Fibroblast of lung (primary cell): ENCODE results near the gene TIAM2. TPM values are rescaled to one million over a fixed set of nuclear protein-coding genes. Genes with fewer than 3 reads are reported as not detected.

Experiments used
- DNase-seq, 2 donors: peaks; one replicate each; pipeline versions ENCODE4 v3.0.0 to v3.0.0-alpha.2; 2010; ENCODE audit warnings: low read depth in 2 of 2
- H2AFZ ChIP-seq: 2 replicates; pipeline ENCODE4 v1.5.1; 2012; ENCODE audit warnings: low read length, control low read depth, inconsistent platforms
- H3K27ac ChIP-seq: 2 replicates; pipeline ENCODE4 v1.5.1; 2011; ENCODE audit warnings: low read length, control low read depth; ENCODE audit not compliant: insufficient read depth
- H3K27me3 ChIP-seq: 2 replicates; pipeline ENCODE4 v1.5.1; 2011; ENCODE audit warnings: mild to moderate bottlenecking, low read length; ENCODE audit not compliant: control insufficient read depth, insufficient read depth
- H3K36me3 ChIP-seq: 2 replicates; pipeline ENCODE4 v1.5.1; 2011; ENCODE audit warnings: low read length; ENCODE audit not compliant: control insufficient read depth, insufficient read depth
- H3K4me1 ChIP-seq: 2 replicates; pipeline ENCODE4 v1.5.1; 2011; ENCODE audit warnings: low read length; ENCODE audit not compliant: control insufficient read depth, insufficient read depth; ENCODE audit errors: extremely low read depth
- H3K4me2 ChIP-seq: 2 replicates; pipeline ENCODE4 v1.5.1; 2011; ENCODE audit warnings: low read length, control low read depth; ENCODE audit not compliant: insufficient read depth; ENCODE audit errors: extremely low read depth
- H3K4me3 ChIP-seq, 4 experiments: fragments of 200-600 bp in 1 of 4; sonication (generic) in 1 of 4; replicated peaks in 1 of 4; 2 replicates each; pipeline ENCODE4 v1.5.1; 2011 to 2016; ENCODE audit warnings: low read length in 4 of 4, low read depth in 3 of 4, mild to moderate bottlenecking in 3 of 4, control low read depth in 2 of 4, inconsistent platforms in 1 of 4, mixed read lengths in 1 of 4; ENCODE audit not compliant: insufficient read depth in 1 of 4; ENCODE audit errors: control extremely low read depth in 1 of 4
- H3K79me2 ChIP-seq: 2 replicates; pipeline ENCODE4 v1.5.1; 2012; ENCODE audit warnings: mild to moderate bottlenecking, low read length, inconsistent platforms; ENCODE audit not compliant: control insufficient read depth, insufficient read depth
- H3K9ac ChIP-seq: 2 replicates; pipeline ENCODE4 v1.5.1; 2011; ENCODE audit warnings: mild to moderate bottlenecking, low read length, control low read depth; ENCODE audit not compliant: insufficient read depth
- H3K9me3 ChIP-seq: 2 replicates; pipeline ENCODE4 v1.5.1; 2012; ENCODE audit warnings: low read depth, low read length; ENCODE audit not compliant: control insufficient read depth, insufficient read depth
- H4K20me1 ChIP-seq: 2 replicates; pipeline ENCODE4 v1.5.1; 2011; ENCODE audit warnings: low read length; ENCODE audit not compliant: control insufficient read depth, insufficient read depth; ENCODE audit errors: extremely low read depth
- EZH2 ChIP-seq: IDR thresholded peaks from 2 replicates; pipeline ENCODE4 v1.5.1; 2012; ENCODE audit warnings: low read length, control low read depth, mild to moderate bottlenecking; ENCODE audit errors: missing control alignments
- polyA plus RNA-seq, 2 donors: library from polyadenylated mRNA; depleted of rRNA in 1 of 2; stranded (reverse) in 1 of 2; unstranded in 1 of 2; fragments of >200 nt; gene quantifications; 2 replicates each; pipeline ENCODE4 v1.2.1, GENCODE V29; 2011 to 2012; ENCODE audit warnings: missing spikeins in 1 of 2
- total RNA-seq: library from RNA; depleted of rRNA; stranded (reverse); fragments of >200 nt; gene quantifications from 2 replicates; pipeline ENCODE4 v1.2.1, GENCODE V29; 2014
- TF ChIP-seq, protein P1 (sequence below), 2 donors: IDR thresholded peaks in 1 of 2; conservative IDR thresholded peaks in 1 of 2; 1 replicate in 1 of 2; 2 replicates in 1 of 2; pipeline ENCODE4 v1.5.1; 2011 to 2012; ENCODE audit warnings: low read length in 2 of 2, control low read depth in 1 of 2, inconsistent platforms in 1 of 2, low read depth in 1 of 2, mild to moderate bottlenecking in 1 of 2

Gene TIAM2
- total and polyA plus RNA-seq, 2 donors (not counting 1 experiment from before 2014, with no cell fraction given), result 6.2 to 11.2 TPM

GRCh38 chr6:155141002-155141401 lies 145.9 kb downstream of the TIAM2 start:
- TF ChIP-seq, protein P1, sequence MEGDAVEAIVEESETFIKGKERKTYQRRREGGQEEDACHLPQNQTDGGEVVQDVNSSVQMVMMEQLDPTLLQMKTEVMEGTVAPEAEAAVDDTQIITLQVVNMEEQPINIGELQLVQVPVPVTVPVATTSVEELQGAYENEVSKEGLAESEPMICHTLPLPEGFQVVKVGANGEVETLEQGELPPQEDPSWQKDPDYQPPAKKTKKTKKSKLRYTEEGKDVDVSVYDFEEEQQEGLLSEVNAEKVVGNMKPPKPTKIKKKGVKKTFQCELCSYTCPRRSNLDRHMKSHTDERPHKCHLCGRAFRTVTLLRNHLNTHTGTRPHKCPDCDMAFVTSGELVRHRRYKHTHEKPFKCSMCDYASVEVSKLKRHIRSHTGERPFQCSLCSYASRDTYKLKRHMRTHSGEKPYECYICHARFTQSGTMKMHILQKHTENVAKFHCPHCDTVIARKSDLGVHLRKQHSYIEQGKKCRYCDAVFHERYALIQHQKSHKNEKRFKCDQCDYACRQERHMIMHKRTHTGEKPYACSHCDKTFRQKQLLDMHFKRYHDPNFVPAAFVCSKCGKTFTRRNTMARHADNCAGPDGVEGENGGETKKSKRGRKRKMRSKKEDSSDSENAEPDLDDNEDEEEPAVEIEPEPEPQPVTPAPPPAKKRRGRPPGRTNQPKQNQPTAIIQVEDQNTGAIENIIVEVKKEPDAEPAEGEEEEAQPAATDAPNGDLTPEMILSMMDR (conservative IDR thresholded peaks at IDR 0.05 in 1 of 2, IDR thresholded peaks at IDR 0.05 in 1 of 2; ENCODE audit: low read depth in 1 of 2, low read length in 2 of 2), result no peak
- no peak for TF ChIP-seq EZH2
- Histone ChIP-seq H3K79me2 (no peaks in the 10 kb centered on the region), H3K9ac (no peak overlapping the region), H2AFZ (no peak overlapping the region), H3K36me3 (no peaks in the 10 kb centered on the region), H3K4me1 (peaks cover 5% of the 10 kb centered on the region), H3K4me2 (no peak overlapping the region), H3K27me3 (no peaks in the 10 kb centered on the region), H3K9me3 (no peaks in the 10 kb centered on the region), H4K20me1 (no peaks in the 10 kb centered on the region), H3K4me3 (no peak overlapping the region), H3K27ac (no peak overlapping the region)
- no peak for DNase-seq

- H3K79me2 ChIP-seq, result no peaks in the 10 kb centered on the region
- no peaks in the 10 kb centered on the region for H3K9me3 ChIP-seq
- no peaks in the 10 kb centered on the region for H4K20me1 ChIP-seq
- H3K27ac ChIP-seq, result no peak overlapping the region
- peaks cover 5% of the 10 kb centered on the region for H3K4me1 ChIP-seq
- TF ChIP-seq, protein P1 (conservative IDR thresholded peaks at IDR 0.05 in 1 of 2, IDR thresholded peaks at IDR 0.05 in 1 of 2; ENCODE audit: low read depth in 1 of 2, low read length in 2 of 2), result no peak
- TF ChIP-seq EZH2, result no peak
- no peak overlapping the region for H3K4me3 ChIP-seq
- no peaks in the 10 kb centered on the region for H3K36me3 ChIP-seq
- H3K4me2 ChIP-seq, result no peak overlapping the region
- no peak overlapping the region for H2AFZ ChIP-seq
- DNase-seq, result no peak
- H3K9ac ChIP-seq, result no peak overlapping the region
- no peaks in the 10 kb centered on the region for H3K27me3 ChIP-seq
These were observed 146.4 kb downstream of the TIAM2 start for GRCh38 chr6:155141512-155141911.

- TF ChIP-seq EZH2, result no peak
- TF ChIP-seq, protein P1 (conservative IDR thresholded peaks at IDR 0.05 in 1 of 2, IDR thresholded peaks at IDR 0.05 in 1 of 2; ENCODE audit: low read depth in 1 of 2, low read length in 2 of 2), result no peak
- H3K27me3 ChIP-seq, result no peaks in the 10 kb centered on the region
- no peaks in the 10 kb centered on the region for H4K20me1 ChIP-seq
- no peaks in the 10 kb centered on the region for H3K36me3 ChIP-seq
- H3K9me3 ChIP-seq, result no peaks in the 10 kb centered on the region
- no peaks in the 10 kb centered on the region for H3K79me2 ChIP-seq
- peak overlapping the region; percentile 91 for H3K4me2 ChIP-seq
- peaks cover 5% of the 10 kb centered on the region for H3K4me1 ChIP-seq
- H3K27ac ChIP-seq, result peak overlapping the region; percentile 68
- DNase-seq, result no peak
- no peak overlapping the region for H3K9ac ChIP-seq
- H2AFZ ChIP-seq, result peak overlapping the region; percentile 81
- peak overlapping the region in 3 of 4 experiments; percentile 23 to 41 (median 33) for H3K4me3 ChIP-seq
These were observed 147.3 kb downstream of the TIAM2 start for GRCh38 chr6:155142168-155143028.
